LoVo (cell line): ENCODE results near the gene SPATC1L.

Experiments used
- DNase-seq: peaks from one replicate; pipeline ENCODE4 v3.0.0-alpha.2; 2016; ENCODE audit warnings: low spot score

SPATC1L gene

DNA sequence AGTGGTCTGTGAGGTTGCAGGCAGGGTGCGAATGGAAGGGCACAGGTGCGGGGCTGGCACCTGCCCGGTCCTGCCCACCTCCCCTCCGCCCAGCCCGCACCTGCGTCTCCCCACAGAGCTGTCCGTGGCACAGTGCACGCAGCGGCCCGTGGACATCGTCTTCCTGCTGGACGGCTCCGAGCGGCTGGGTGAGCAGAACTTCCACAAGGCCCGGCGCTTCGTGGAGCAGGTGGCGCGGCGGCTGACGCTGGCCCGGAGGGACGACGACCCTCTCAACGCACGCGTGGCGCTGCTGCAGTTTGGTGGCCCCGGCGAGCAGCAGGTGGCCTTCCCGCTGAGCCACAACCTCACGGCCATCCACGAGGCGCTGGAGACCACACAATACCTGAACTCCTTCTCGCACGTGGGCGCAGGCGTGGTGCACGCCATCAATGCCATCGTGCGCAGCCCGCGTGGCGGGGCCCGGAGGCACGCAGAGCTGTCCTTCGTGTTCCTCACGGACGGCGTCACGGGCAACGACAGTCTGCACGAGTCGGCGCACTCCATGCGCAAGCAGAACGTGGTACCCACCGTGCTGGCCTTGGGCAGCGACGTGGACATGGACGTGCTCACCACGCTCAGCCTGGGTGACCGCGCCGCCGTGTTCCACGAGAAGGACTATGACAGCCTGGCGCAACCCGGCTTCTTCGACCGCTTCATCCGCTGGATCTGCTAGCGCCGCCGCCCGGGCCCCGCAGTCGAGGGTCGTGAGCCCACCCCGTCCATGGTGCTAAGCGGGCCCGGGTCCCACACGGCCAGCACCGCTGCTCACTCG lies 52.2 kb downstream of the SPATC1L start:
- DNase-seq = no peak

DNA sequence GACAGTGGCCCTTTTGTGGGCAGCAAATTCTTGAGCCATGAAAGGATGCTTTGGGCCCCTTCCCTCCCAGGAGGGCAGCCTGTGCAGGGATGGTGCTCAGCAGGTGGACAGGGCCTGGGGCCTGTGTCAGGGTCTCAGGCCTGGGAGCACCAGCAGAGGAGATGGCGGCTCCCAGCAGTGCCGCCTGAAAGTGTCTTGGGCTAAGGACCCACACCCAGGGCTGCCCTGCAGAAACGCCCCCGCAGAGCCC lies 52.7 kb downstream of the SPATC1L start:
- no peak for DNase-seq

DNA sequence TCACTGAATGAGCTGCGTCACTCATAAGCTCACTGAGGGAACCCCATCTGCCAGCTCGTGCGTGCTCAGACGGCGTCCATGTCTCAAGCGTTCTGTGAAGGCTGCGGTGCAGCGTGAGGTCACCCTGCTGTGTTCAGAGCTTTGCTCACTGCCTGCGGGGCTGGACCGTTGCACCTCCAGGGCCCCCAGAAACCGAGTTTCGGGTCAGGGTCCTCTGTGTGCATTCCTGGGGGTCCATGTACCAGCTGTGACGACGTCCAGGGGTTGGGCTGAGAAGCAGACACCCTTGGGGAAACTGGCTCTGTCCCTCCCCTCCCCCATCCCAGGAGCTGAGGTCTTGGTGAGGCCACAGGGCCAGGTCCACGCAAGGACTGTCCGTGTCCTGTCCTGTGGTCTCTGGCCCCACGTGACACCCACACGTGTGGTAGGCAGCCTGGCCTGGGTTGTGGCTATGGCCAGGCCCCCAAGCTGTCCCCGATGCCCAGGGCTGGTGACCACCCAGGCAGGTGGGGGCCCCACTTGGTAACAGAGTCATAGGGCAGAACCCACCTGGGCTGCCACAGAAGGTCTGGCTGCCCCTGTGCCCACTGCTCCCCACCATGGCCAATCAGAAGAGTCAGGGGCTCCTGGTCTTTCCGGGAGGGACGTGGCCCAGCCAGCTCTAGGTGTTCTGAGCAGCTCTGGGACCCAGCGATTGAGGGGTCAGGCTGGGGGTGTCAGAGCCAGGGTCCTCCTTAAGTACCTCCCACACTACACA lies 53.2 kb downstream of the SPATC1L start:
- DNase-seq = no peak

GRCh38 chr21:46129846-46130651 lies 54.2 kb downstream of the SPATC1L start:
- DNase-seq = no peak

GRCh38 chr21:46128933-46129571 lies 55.2 kb downstream of the SPATC1L start:
- DNase-seq = no peak

GRCh38 chr21:46128106-46128932 lies 55.9 kb downstream of the SPATC1L start:
- DNase-seq = no peak

- no peak for DNase-seq
These were observed 56.8 kb downstream of the SPATC1L start for GRCh38 chr21:46127239-46128105.

GRCh38 chr21:46126309-46127238 lies 57.7 kb downstream of the SPATC1L start:
- no peak for DNase-seq

DNA sequence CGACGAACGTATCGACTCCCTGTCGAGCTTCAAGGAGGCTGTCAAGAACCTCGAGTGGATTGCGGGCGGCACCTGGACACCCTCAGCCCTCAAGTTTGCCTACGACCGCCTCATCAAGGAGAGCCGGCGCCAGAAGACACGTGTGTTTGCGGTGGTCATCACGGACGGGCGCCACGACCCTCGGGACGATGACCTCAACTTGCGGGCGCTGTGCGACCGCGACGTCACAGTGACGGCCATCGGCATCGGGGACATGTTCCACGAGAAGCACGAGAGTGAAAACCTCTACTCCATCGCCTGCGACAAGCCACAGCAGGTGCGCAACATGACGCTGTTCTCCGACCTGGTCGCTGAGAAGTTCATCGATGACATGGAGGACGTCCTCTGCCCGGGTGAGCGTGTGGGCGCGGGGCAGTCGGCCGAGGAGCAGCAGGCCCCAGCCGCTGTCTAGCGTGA lies 58.4 kb downstream of the SPATC1L start:
- DNase-seq = no peak

DNA sequence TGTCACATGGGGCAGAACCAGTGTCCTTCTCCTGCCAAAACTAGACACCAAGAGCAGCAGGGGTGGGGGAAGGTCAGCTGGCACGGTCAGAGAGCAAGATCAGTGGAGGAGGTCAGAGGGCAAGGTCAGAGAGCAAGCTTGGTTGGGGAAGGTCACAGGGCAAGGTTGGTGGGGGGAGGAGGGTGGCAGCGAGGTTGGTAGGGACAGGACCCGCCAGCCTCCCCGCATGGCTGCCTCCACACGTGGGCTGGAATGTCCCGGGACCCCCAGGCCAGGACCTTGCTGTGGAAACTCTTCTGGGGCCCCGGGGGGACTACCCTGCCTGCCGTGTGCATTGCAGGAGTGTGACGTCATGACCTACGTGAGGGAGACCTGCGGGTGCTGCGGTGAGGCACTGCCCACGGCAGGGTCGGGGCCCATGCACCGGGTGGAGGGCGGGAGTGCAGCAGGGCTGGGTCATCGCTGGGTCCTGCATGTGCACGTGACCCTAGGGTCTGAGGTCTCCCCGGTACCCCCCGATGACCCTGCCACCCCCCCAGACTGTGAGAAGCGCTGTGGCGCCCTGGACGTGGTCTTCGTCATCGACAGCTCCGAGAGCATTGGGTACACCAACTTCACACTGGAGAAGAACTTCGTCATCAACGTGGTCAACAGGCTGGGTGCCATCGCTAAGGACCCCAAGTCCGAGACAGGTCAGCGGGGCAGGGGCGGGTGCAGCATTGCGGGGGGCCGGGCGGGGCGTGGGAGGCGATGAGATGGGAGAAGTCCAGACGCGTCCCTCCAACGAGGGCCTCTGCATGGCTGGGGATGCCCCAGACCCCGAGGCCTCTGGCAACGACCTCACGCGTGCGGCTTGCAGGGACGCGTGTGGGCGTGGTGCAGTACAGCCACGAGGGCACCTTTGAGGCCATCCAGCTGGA lies 59.1 kb downstream of the SPATC1L start:
- no peak for DNase-seq

DNA sequence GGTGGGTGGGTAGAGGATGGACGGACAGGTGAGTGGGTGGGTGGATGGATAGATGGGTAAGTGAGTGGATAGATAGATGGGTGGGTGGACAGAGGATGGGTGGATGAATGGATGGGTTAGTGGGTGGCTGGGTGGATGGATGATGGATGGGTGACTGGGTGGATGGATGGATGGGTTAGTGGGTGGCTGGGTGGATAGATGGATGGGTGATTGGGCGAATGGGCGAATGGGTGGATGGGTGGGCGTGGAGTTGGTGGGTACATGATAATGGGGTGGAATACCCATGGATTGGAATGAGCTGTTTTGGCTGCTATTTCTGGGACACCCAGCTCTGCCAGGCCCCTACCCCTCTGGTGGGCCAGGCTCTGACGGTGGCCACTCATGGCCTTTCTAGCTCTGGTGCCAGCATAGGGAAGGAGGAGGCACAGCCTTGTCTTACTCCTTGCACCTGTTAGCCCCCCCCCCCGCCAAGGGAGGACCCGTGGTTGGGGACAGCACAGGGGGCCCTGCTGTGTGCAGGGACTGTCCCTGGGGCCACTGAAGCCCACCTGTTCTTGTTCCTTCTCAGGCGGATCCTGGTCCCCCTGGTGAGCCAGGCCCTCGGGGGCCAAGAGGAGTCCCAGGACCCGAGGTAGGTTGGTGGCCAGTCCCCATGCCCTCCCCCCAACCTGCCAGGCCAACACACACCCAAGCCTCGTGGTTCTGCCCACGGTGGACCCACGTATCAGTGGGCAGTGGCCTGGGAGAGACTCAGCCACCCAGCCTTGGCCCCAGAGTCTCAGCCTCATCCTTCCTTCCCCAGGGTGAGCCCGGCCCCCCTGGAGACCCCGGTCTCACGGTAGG lies 60.0 kb downstream of the SPATC1L start:
- DNase-seq = no peak

- DNase-seq = no peak
These were observed 61.2 kb downstream of the SPATC1L start for GRCh38 chr21:46122758-46123683.

DNA sequence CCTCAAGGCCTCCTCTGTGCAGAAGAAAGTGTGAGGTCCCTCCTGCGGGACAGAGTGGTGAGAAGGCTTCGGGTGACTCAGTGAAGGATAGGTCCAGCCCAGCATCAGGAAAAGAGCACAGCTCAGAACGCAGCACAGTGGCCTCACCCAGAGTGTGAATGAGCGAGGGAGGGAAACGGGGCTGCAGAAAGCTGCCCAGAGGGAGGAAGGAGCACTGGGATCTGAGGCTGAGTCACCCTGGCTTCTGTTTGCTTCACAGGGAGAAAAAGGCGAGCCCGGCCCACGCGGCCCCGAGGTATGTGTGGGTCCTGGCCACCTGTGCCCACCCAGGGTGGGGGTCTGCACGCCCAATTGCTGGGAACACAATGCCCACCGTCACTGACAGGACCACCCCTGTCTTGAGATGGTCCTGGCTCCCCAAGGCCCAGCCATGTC lies 62.0 kb downstream of the SPATC1L start:
- DNase-seq = no peak

GRCh38 chr21:46121286-46122221 lies 62.7 kb downstream of the SPATC1L start:
- DNase-seq = no peak
